SKM-1 (cell line): Measurements from ENCODE around the gene ZFYVE1.
"Not testable (repeated sequence)": the region's sequence is repeated elsewhere in the genome, so short reads cannot be mapped to it uniquely, and the experiment has no call there.

Source experiments
- DNase-seq: peaks from one replicate; lab custom pipeline; 2025; ENCODE audit not compliant: unreplicated experiment; lab: John Stamatoyannopoulos, UW

The ZFYVE1 gene

GRCh38 chr14:72961016-72961415 lies 65.9 kb downstream of the ZFYVE1 start:
- DNase-seq, result not testable (repeated sequence)

GRCh38 chr14:72958548-72958947 lies 68.4 kb downstream of the ZFYVE1 start:
- DNase-seq, result no peak

- no peak for DNase-seq
Observed at GRCh38 chr14:72957213-72957612, 69.7 kb downstream of the ZFYVE1 start.

- DNase-seq, result not testable (repeated sequence)
Observed at GRCh38 chr14:72956741-72957140, 70.2 kb downstream of the ZFYVE1 start.

GRCh38 chr14:72952171-72952570 lies 74.7 kb downstream of the ZFYVE1 start:
- DNase-seq, result no peak

GRCh38 chr14:72948481-72949138 lies 78.3 kb downstream of the ZFYVE1 start:
- DNase-seq, result no peak

GRCh38 chr14:72947366-72948160 lies 79.3 kb downstream of the ZFYVE1 start:
- no peak for DNase-seq

- no peak for DNase-seq
Observed at GRCh38 chr14:72946491-72946890, 80.4 kb downstream of the ZFYVE1 start.

- no peak for DNase-seq
Observed at GRCh38 chr14:72945356-72946027, 81.4 kb downstream of the ZFYVE1 start.

GRCh38 chr14:72943876-72944430 lies 83.0 kb downstream of the ZFYVE1 start:
- DNase-seq, result no peak

GRCh38 chr14:72942934-72943333 lies 84.0 kb downstream of the ZFYVE1 start:
- no peak for DNase-seq

- no peak for DNase-seq
Observed at GRCh38 chr14:72941286-72941985, 85.5 kb downstream of the ZFYVE1 start.

GRCh38 chr14:72939630-72940029 lies 87.3 kb downstream of the ZFYVE1 start:
- no peak for DNase-seq

GRCh38 chr14:72932893-72933292 lies 94.0 kb downstream of the ZFYVE1 start:
- DNase-seq, result no peak

GRCh38 chr14:72929316-72930080 lies 97.4 kb downstream of the ZFYVE1 start:
- DNase-seq, result no peak

- DNase-seq, result no peak
Observed at GRCh38 chr14:72928872-72929271, 98.0 kb downstream of the ZFYVE1 start.

GRCh38 chr14:72926292-72927028 lies 100.4 kb downstream of the ZFYVE1 start, which contains the start of gene DCAF4:
Gene DCAF4 (plus strand): TSS chr14:72926464. CDS start chr14:72937979, 11,515 bp downstream.
- DNase-seq, result peak; percentile 73

- DNase-seq, result no peak
Observed at GRCh38 chr14:72925815-72926291, 101.1 kb downstream of the ZFYVE1 start.

GRCh38 chr14:72925171-72925759 lies 101.6 kb downstream of the ZFYVE1 start:
- no peak for DNase-seq
